IPS-18c (cell line): ENCODE data around the gene CENPV.

Experiments
- H3K4me3 ChIP-seq: 2 replicates; pipeline ENCODE4 v1.7.0; 2013; ENCODE audit warnings: low read depth, mild to moderate bottlenecking, low read length, moderate library complexity; ENCODE audit not compliant: insufficient read depth
- H3K9me3 ChIP-seq: one replicate; pipeline ENCODE4 v1.6.1; 2013; ENCODE audit warnings: mild to moderate bottlenecking, low read length, moderate library complexity; ENCODE audit not compliant: control insufficient read depth, insufficient read depth

Gene CENPV

GRCh38 chr17:16371742-16372141, 18.5 kb upstream of the CENPV start:
- H3K9me3 ChIP-seq: no peaks in the 10 kb centered on the region
- H3K4me3 ChIP-seq: no peak overlapping the region

GRCh38 chr17:16364625-16365024, 11.4 kb upstream of the CENPV start:
- H3K9me3 ChIP-seq: no peaks in the 10 kb centered on the region
- no peak overlapping the region for H3K4me3 ChIP-seq

- no peaks in the 10 kb centered on the region for H3K9me3 ChIP-seq
- H3K4me3 ChIP-seq: no peak overlapping the region
Measured at GRCh38 chr17:16363749-16364536, 10.7 kb upstream of the CENPV start.

GRCh38 chr17:16361874-16362273, 8.6 kb upstream of the CENPV start:
- H3K4me3 ChIP-seq: no peak overlapping the region
- H3K9me3 ChIP-seq: no peaks in the 10 kb centered on the region

GRCh38 chr17:16358394-16358793, 5.1 kb upstream of the CENPV start:
- H3K9me3 ChIP-seq: no peaks in the 10 kb centered on the region
- H3K4me3 ChIP-seq: no peak overlapping the region

GRCh38 chr17:16354585-16354984, 1.3 kb upstream of the CENPV start:
- Histone ChIP-seq H3K9me3 (no peaks in the 10 kb centered on the region), H3K4me3 (no peak overlapping the region)

GRCh38 chr17:16352667-16353316, 477 bp downstream of the CENPV start:
- Histone ChIP-seq H3K9me3 (no peaks in the 10 kb centered on the region), H3K4me3 (peak overlapping the region; percentile 82)

- H3K9me3 ChIP-seq: no peaks in the 10 kb centered on the region
- H3K4me3 ChIP-seq: peak overlapping the region; percentile 82
Measured at GRCh38 chr17:16352303-16352666, 984 bp downstream of the CENPV start.

- Histone ChIP-seq H3K9me3 (no peaks in the 10 kb centered on the region), H3K4me3 (peak overlapping the region; percentile 82)
Measured at GRCh38 chr17:16351831-16352230, 1.4 kb downstream of the CENPV start.

GRCh38 chr17:16349431-16349830, 3.8 kb downstream of the CENPV start:
- H3K4me3 ChIP-seq: no peak overlapping the region
- H3K9me3 ChIP-seq: no peaks in the 10 kb centered on the region

GRCh38 chr17:16348586-16348985, 4.7 kb downstream of the CENPV start:
- no peak overlapping the region for H3K4me3 ChIP-seq

GRCh38 chr17:16346721-16347271, 6.5 kb downstream of the CENPV start:
- Histone ChIP-seq H3K4me3 (no peak overlapping the region), H3K9me3 (no peaks in the 10 kb centered on the region)

More at GRCh38 chr17:16348586-16348985, 4.7 kb downstream of the CENPV start:
- H3K9me3 ChIP-seq: no peaks in the 10 kb centered on the region

GRCh38 chr17:16345565-16345964, 7.7 kb downstream of the CENPV start:
- H3K9me3 ChIP-seq: no peaks in the 10 kb centered on the region
- H3K4me3 ChIP-seq: no peak overlapping the region

- Histone ChIP-seq H3K4me3 (no peak overlapping the region), H3K9me3 (no peaks in the 10 kb centered on the region)
Measured at GRCh38 chr17:16343569-16343968, 9.7 kb downstream of the CENPV start.

GRCh38 chr17:16342979-16343378, 10.3 kb downstream of the CENPV start:
- Histone ChIP-seq H3K9me3 (no peaks in the 10 kb centered on the region), H3K4me3 (no peak overlapping the region)

- Histone ChIP-seq H3K9me3 (no peaks in the 10 kb centered on the region), H3K4me3 (no peak overlapping the region)
Measured at GRCh38 chr17:16339959-16340358, 13.3 kb downstream of the CENPV start.

GRCh38 chr17:16339402-16339801, 13.9 kb downstream of the CENPV start:
- Histone ChIP-seq H3K9me3 (no peaks in the 10 kb centered on the region), H3K4me3 (no peak overlapping the region)

GRCh38 chr17:16338391-16338790, 14.9 kb downstream of the CENPV start:
- Histone ChIP-seq H3K9me3 (no peaks in the 10 kb centered on the region), H3K4me3 (no peak overlapping the region)
